Right lobe of liver (tissue), 6 donors: Measurements from ENCODE around the gene ATRIP. TPM values are rescaled to one million over a fixed set of nuclear protein-coding genes. Genes with fewer than 3 reads are reported as not detected.

Experiments
- ATAC-seq, 4 donors: fragments of 200-7000 bp; cut with Tn5 transposase; one replicate each; pipeline ENCODE4 v1.9.1; 2020; ENCODE audit warnings: mild to moderate bottlenecking in 4 of 4, moderate library complexity in 4 of 4
- DNase-seq, 3 donors: peaks; one replicate each; pipeline ENCODE4 v3.0.0-alpha.2; 2020
- H3K27ac ChIP-seq, 3 donors: fragments of 200-600 bp; one replicate each; pipeline ENCODE4 v1.8.0; 2022
- H3K27me3 ChIP-seq, 2 donors: fragments of 200-600 bp; one replicate each; pipeline ENCODE4 v1.8.0; 2022
- H3K36me3 ChIP-seq, 4 donors: fragments of 200-600 bp; sonication (generic) in 1 of 4; one replicate each; pipeline versions ENCODE4 v1.5.1 to v1.8.0; 2017 to 2022; ENCODE audit warnings: control low read depth in 1 of 4
- H3K4me1 ChIP-seq, 4 donors: fragments of 200-600 bp; sonication (generic) in 1 of 4; one replicate each; pipeline versions ENCODE4 v1.5.1 to v1.8.0; 2017 to 2022; ENCODE audit warnings: control low read depth in 1 of 4
- H3K4me3 ChIP-seq, 3 donors: fragments of 200-600 bp; one replicate each; pipeline ENCODE4 v1.8.0; 2022
- H3K9me3 ChIP-seq, 4 donors: fragments of 200-600 bp; sonication (generic) in 1 of 4; one replicate each; pipeline versions ENCODE4 v1.5.1 to v1.8.0; 2017 to 2022; ENCODE audit warnings: control low read depth in 1 of 4
- CTCF ChIP-seq, 4 donors: fragments of 200-600 bp in 3 of 4; fragments of 450-650 bp in 1 of 4; IDR thresholded peaks; one replicate each; pipeline versions ENCODE4 v1.5.1 to v1.8.0; 2016 to 2022; ENCODE audit warnings: antibody characterized with exemption in 4 of 4, mild to moderate bottlenecking in 2 of 4
- POLR2A ChIP-seq: fragments of 450-650 bp; IDR thresholded peaks from one replicate; pipeline ENCODE4 v1.6.1; 2017; ENCODE audit warnings: antibody characterized with exemption, mild to moderate bottlenecking
- WGBS: methylation state at CpG from one replicate; pipeline ENCODE4 v1.1.6; 2018; ENCODE audit warnings: low coverage, low lambda C conversion rate; ENCODE audit not compliant: insufficient coverage; ENCODE audit errors: missing lambda C conversion rate; 5-methylcytosine and 5-hydroxymethylcytosine counted together
- intact Hi-C, 2 donors: fragments of 100-400 bp; cut with DNase I; formaldehyde crosslinking; loops; one replicate each; pipeline versions ENCODE4 v1.11.2 to v1.14.1; 2022
- total RNA-seq, 6 experiments: library from RNA; depleted of rRNA in 2 of 6; stranded (reverse); fragments of >200 nt in 2 of 6; fragmentation: NEBNext Ultra II Directional in 3 of 6; extraction: Animal tissue kit (Norgen Biotek cat#: 25700) in 3 of 6; gene quantifications; one replicate each; pipeline versions ENCODE4 v1.1.0 to v1.2.4, GENCODE V29; 2016 to 2023
- donor health status: DM: no; HTN: yes; CAD: no.
- donor health status: DM: no; HTN: no; CAD: no.
- donor health status: DM: no; HTN: no; CAD: no.
- donor health status: DM: no; HTN: yes; CAD: no.
- donor health status: DM: no; HTN: yes; CAD: no.

Gene ATRIP
- total RNA-seq, 6 experiments from 2014 or later, result 2.4 to 4.5 (median 3.2) TPM

GRCh38 chr3:48474619-48475018 lies 28.1 kb downstream of the ATRIP start:
- 93% methylated on average over 4 of the region's 4 CpGs for WGBS
- intact Hi-C loops, result no loop called here
- ATAC-seq, result no peak
- no peak for DNase-seq
- no peak for TF ChIP-seq POLR2A
- TF ChIP-seq CTCF (IDR thresholded peaks at IDR 0.05), result no peak
- Histone ChIP-seq H3K9me3 (no peaks in the 10 kb centered on the region), H3K4me3 (no peak overlapping the region), H3K36me3 (no peaks in the 10 kb centered on the region), H3K4me1 (peaks cover 0 to 33% (median 16%) of the 10 kb centered on the region in 4 donors), H3K27me3 (no peaks in the 10 kb centered on the region), H3K27ac (no peak overlapping the region)

DNA sequence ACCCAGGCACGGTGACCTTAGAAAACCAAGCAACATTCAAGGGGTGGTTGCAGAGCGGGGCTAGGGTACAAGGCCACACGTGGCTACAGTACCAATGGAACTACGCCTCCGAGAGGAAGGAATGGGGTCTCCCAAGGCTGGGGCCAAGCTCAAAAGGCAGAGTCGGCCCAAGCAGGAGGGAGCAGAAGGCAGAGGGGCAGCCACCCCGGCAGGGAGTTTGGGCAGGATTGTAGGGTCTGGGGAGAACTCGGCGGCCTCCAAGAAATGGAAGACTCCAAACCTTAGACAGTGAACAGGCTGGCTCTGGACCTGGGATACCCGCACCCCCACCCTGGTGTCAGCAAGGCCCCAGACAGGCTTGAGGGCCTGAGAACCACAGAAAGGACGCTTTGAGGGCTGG lies 28.7 kb downstream of the ATRIP start:
- no peaks in the 10 kb centered on the region for H3K9me3 ChIP-seq
- intact Hi-C loops, result no loop called here
- H3K4me3 ChIP-seq, result no peak overlapping the region
- peaks cover 0 to 27% (median 13%) of the 10 kb centered on the region in 4 donors for H3K4me1 ChIP-seq
- TF ChIP-seq CTCF (IDR thresholded peaks at IDR 0.05) (no peak), POLR2A (no peak)
- ATAC-seq, result no peak
- no peaks in the 10 kb centered on the region for H3K27me3 ChIP-seq
- H3K27ac ChIP-seq, result no peak overlapping the region
- H3K36me3 ChIP-seq, result no peaks in the 10 kb centered on the region
- 93% methylated on average over 4 of the region's 11 CpGs for WGBS
- DNase-seq, result no peak

DNA sequence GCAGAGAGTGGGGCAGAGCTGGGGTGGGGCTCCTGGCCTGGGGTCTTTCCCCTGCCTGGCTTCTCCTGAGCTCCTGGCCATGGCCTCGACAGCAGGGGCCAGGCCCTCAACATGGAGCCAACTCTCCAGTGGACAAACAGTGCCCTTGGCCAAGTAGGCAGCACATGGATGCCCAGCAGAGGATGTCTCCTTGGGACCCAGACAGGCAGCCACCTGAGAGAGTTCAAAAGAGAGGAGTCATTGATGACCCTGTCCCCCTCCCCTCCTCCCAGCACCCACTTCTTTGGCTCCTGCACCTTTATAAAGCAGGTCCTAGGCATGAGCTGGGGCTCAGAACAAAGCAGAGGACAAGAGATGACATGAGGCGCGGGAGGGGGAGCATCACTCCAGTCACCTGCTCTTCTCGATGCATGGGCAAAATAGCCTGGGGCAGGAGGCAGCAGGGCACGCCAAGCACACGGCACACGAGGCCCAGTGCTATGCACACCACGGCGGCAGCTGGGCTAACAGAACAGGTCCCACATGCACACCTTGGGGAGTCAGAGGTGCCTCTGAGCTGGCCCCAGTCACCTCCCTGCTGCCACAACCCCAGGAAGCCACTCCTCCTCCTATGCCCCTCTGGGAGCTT lies 30.0 kb downstream of the ATRIP start:
- no peaks in the 10 kb centered on the region for H3K36me3 ChIP-seq
- 80% methylated on average over 1 of the region's 9 CpGs for WGBS
- H3K4me3 ChIP-seq, result no peak overlapping the region
- peaks cover 0 to 14% (median 6%) of the 10 kb centered on the region in 4 donors for H3K4me1 ChIP-seq
- TF ChIP-seq CTCF (IDR thresholded peaks at IDR 0.05), result no peak
- DNase-seq (no peak), ATAC-seq (no peak)
- H3K27ac ChIP-seq, result no peak overlapping the region
- no peaks in the 10 kb centered on the region for H3K27me3 ChIP-seq
- no peaks in the 10 kb centered on the region for H3K9me3 ChIP-seq
- intact Hi-C loops, result no loop called here

- ATAC-seq, result no peak
- TF ChIP-seq POLR2A (no peak), CTCF (IDR thresholded peaks at IDR 0.05) (no peak)
- H3K4me1 ChIP-seq, result peaks cover 0 to 9% (median 3%) of the 10 kb centered on the region in 4 donors
- H3K9me3 ChIP-seq, result no peaks in the 10 kb centered on the region
- WGBS, result no CpG with 5 or more reads among the region's 9 CpGs
- DNase-seq, result no peak
- no peaks in the 10 kb centered on the region for H3K27me3 ChIP-seq
- no peaks in the 10 kb centered on the region for H3K36me3 ChIP-seq
- intact Hi-C loops, result no loop called here
- H3K4me3 ChIP-seq, result no peak overlapping the region
- no peak overlapping the region for H3K27ac ChIP-seq
Observed at GRCh38 chr3:48477959-48478520, 31.5 kb downstream of the ATRIP start.
